ENCODE measurements around the gene PNPLA5. TPM values are rescaled to one million over a fixed set of nuclear protein-coding genes. Genes with fewer than 3 reads are reported as not detected.

The PNPLA5 gene
- total and polyA plus RNA-seq, 2 of the 8 experiments (the other 6 are each of a cell fraction or from before 2014, with no cell fraction given): 3.9 to 6.8 TPM

- no peaks in the 10 kb centered on the region; a peak in 2 of 7 replicates for H3K27me3 ChIP-seq (replicated peaks in 1 of 4; ENCODE audit: control insufficient read depth in 3 of 4, extremely low read depth in 1 of 4, insufficient read depth in 3 of 4, low read length in 3 of 4)
- H3K79me1 ChIP-seq (ENCODE audit: low read depth, low read length): peaks cover 29% of the 10 kb centered on the region
- WGBS, 2 experiments (ENCODE audit: extremely low coverage in 1 of 2, insufficient coverage in 1 of 2, insufficient read length in 1 of 2, insufficient replicate concordance in 2 of 2, low coverage in 1 of 2, low lambda C conversion rate in 2 of 2, missing lambda C conversion rate in 1 of 2): 83% methylated on average over 10 of the region's 11 CpGs; no CpG with 5 or more reads in 1 of the 2 experiments
- peaks cover 9% of the 10 kb centered on the region; the same call in 1 of the 2 replicates for H3K23me2 ChIP-seq (ENCODE audit: low read depth, low read length)
- H4K20me1 ChIP-seq (replicated peaks in 1 of 2; ENCODE audit: control insufficient read depth in 1 of 2, insufficient read depth in 2 of 2, low read length in 2 of 2): peaks cover 4 to 7% of the 10 kb centered on the region in 2 experiments
- no peak overlapping the region for H2BK120ac ChIP-seq (replicated peaks; ENCODE audit: low read depth, low read length)
- ChIA-PET POLR2A (ENCODE audit: partially characterized antibody) (interaction anchor here (1.1 to 1.8 kb wide), 2 partner anchors 11 to 12 kb away, joined by 3 to 5 read pairs; no protein-coding TSS in a partner anchor), CTCF (ENCODE audit: partially characterized antibody) (interaction anchor here (1.0 to 1.7 kb wide), 5 partner anchors 9 to 31 kb away, joined by 3 to 4 read pairs (median 3); no protein-coding TSS in a partner anchor)
- H3K4me1 ChIP-seq (replicated peaks in 1 of 4; ENCODE audit: control insufficient read depth in 3 of 4, insufficient read depth in 4 of 4, low read length in 3 of 4): peaks cover 7 to 22% (median 11%) of the 10 kb centered on the region in 4 experiments
- H4K8ac ChIP-seq (ENCODE audit: extremely low read depth, insufficient read depth, low read length): no peak overlapping the region
- peaks cover 0 to 82% of the 10 kb centered on the region in 2 experiments; a peak in 2 of 4 replicates for H3K79me2 ChIP-seq (ENCODE audit: control insufficient read depth in 1 of 2, insufficient read depth in 2 of 2, low read length in 2 of 2)
- no peak overlapping the region for H3K27ac ChIP-seq (ENCODE audit: low read depth, low read length)
- H2BK5ac ChIP-seq (ENCODE audit: low read depth, low read length): no peak overlapping the region
- H3K4ac ChIP-seq (replicated peaks; ENCODE audit: insufficient read length, low read depth, low read length): no peak overlapping the region
- no peak overlapping the region for H3K9ac ChIP-seq (replicated peaks in 1 of 4; ENCODE audit: extremely low read depth in 1 of 4, low read depth in 3 of 4, low read length in 3 of 4)
- H2AK5ac ChIP-seq (ENCODE audit: low read depth, low read length): no peak overlapping the region
- no peak overlapping the region for H2BK12ac ChIP-seq (ENCODE audit: low read depth, low read length)
- no peak for DNase-seq (ENCODE audit: low read depth in 1 of 2, low spot score in 2 of 2)
- peak overlapping the region; percentile 15; the same call in 1 of the 2 replicates for H2BK20ac ChIP-seq (ENCODE audit: low read length)
- H3K36me3 ChIP-seq (ENCODE audit: control insufficient read depth in 2 of 4, insufficient read depth in 4 of 4, low read length in 3 of 4): no peaks in the 10 kb centered on the region; a peak in 1 of 8 replicates
- no peak overlapping the region for H3K14ac ChIP-seq (ENCODE audit: insufficient read length)
- peak overlapping the region in 1 of 2 experiments; percentile 12; a peak in 1 of 4 replicates for H3K4me2 ChIP-seq (ENCODE audit: insufficient read depth in 1 of 2, low read depth in 2 of 2, low read length in 2 of 2)
- no peak overlapping the region for H4K91ac ChIP-seq (replicated peaks; ENCODE audit: insufficient read length, low read length)
- H3K23ac ChIP-seq (ENCODE audit: insufficient read length): no peak overlapping the region
- H3K18ac ChIP-seq (ENCODE audit: extremely low read depth, low read length): no peak overlapping the region
- H3K56ac ChIP-seq (replicated peaks; ENCODE audit: insufficient read length, low read depth, low read length): no peak overlapping the region
- FAIRE-seq: no peak
- H3K4me3 ChIP-seq (ENCODE audit: extremely low read depth in 1 of 4, insufficient read depth in 2 of 4, low read depth in 3 of 4, low read length in 4 of 4): no peak overlapping the region
- H3K9me3 ChIP-seq (ENCODE audit: insufficient read depth in 2 of 2, low read depth in 1 of 2, low read length in 1 of 2): peaks cover 0 to 8% of the 10 kb centered on the region in 2 experiments; a peak in 1 of 4 replicates
- no peak overlapping the region for H2AFZ ChIP-seq (ENCODE audit: low read length)
- H4K5ac ChIP-seq (ENCODE audit: insufficient read length, low read depth, low read length): no peak overlapping the region
- no peak overlapping the region for H2BK15ac ChIP-seq (ENCODE audit: low read length)
- no peak for TF ChIP-seq HDAC2 (IDR thresholded peaks at IDR 0.05; ENCODE audit: borderline replicate concordance in 1 of 2, low read depth in 2 of 2, low read length in 2 of 2)
- TF ChIP-seq NANOG (IDR thresholded peaks at IDR 0.05; ENCODE audit: insufficient read depth, low read depth, low read length, poor library complexity, severe bottlenecking): no peak
- TF ChIP-seq SIN3A (conservative IDR thresholded peaks at IDR 0.05 in 1 of 2, IDR thresholded peaks at IDR 0.05 in 1 of 2; ENCODE audit: low read depth in 1 of 2, low read length in 2 of 2): no peak
- no peak for TF ChIP-seq FOSL1 (IDR thresholded peaks at IDR 0.05; ENCODE audit: insufficient read depth, low read depth, low read length)
- no peak for TF ChIP-seq SAP30 (IDR thresholded peaks at IDR 0.05; ENCODE audit: insufficient read depth, insufficient replicate concordance, low read length)
- no peak for TF ChIP-seq TAF7 (optimal IDR thresholded peaks at IDR 0.05; ENCODE audit: borderline replicate concordance, low read depth, low read length)
- TF ChIP-seq HDAC6 (IDR thresholded peaks at IDR 0.05; ENCODE audit: low read depth, low read length): no peak
- TF ChIP-seq YY1 (IDR thresholded peaks at IDR 0.05; ENCODE audit: low read depth, low read length): no peak
- TF ChIP-seq RNF2 (IDR thresholded peaks at IDR 0.05; ENCODE audit: borderline replicate concordance, low read depth, low read length, missing control alignments, poor library complexity, severe bottlenecking): no peak
- TF ChIP-seq CEBPB (IDR thresholded peaks at IDR 0.05; ENCODE audit: low read depth, low read length): no peak
Measured at GRCh38 chr22:43858156-43858895, 33.5 kb downstream of the PNPLA5 start.
